H9 (cell line): Measurements from ENCODE around the gene WDR5. TPM values are rescaled to one million over a fixed set of nuclear protein-coding genes. Genes with fewer than 3 reads are reported as not detected.

ENCODE experiments used
- DNase-seq: peaks from one replicate; pipeline ENCODE4 v3.0.0-alpha.2; 2017
- H2AFZ ChIP-seq: one replicate; pipeline ENCODE4 v1.6.1; 2013; ENCODE audit warnings: mild to moderate bottlenecking, low read length, control low read depth, moderate library complexity
- H2AK5ac ChIP-seq: 2 replicates; pipeline ENCODE4 v1.6.1; 2013; ENCODE audit warnings: low read length, control low read depth, mixed read lengths; ENCODE audit not compliant: insufficient read length
- H2BK120ac ChIP-seq: one replicate; pipeline ENCODE4 v1.6.1; 2013; ENCODE audit warnings: low read depth, mild to moderate bottlenecking, low read length, control low read depth, inconsistent platforms; ENCODE audit not compliant: poor library complexity, severe bottlenecking
- H2BK12ac ChIP-seq: 2 replicates; pipeline ENCODE4 v1.6.1; 2013; ENCODE audit warnings: low read length, control low read depth, mixed read lengths, low read depth; ENCODE audit not compliant: insufficient read length
- H2BK15ac ChIP-seq: 2 replicates; pipeline ENCODE4 v1.6.1; 2013; ENCODE audit warnings: low read depth, low read length, control low read depth
- H2BK20ac ChIP-seq: one replicate; pipeline ENCODE4 v1.6.1; 2013; ENCODE audit warnings: low read depth, mild to moderate bottlenecking, low read length, control low read depth, inconsistent platforms; ENCODE audit not compliant: poor library complexity, severe bottlenecking
- H2BK5ac ChIP-seq: 2 replicates; pipeline ENCODE4 v1.6.1; 2013; ENCODE audit warnings: low read length, control low read depth, mixed read lengths; ENCODE audit not compliant: insufficient read length
- H3K14ac ChIP-seq: 2 replicates; pipeline ENCODE4 v1.6.1; 2013; ENCODE audit warnings: low read length, control low read depth; ENCODE audit not compliant: insufficient read depth
- H3K18ac ChIP-seq: 2 replicates; pipeline ENCODE4 v1.6.1; 2013; ENCODE audit warnings: low read depth, mild to moderate bottlenecking, mixed read lengths, low read length, control low read depth; ENCODE audit not compliant: insufficient read length
- H3K23ac ChIP-seq: 2 replicates; pipeline ENCODE4 v1.6.1; 2013; ENCODE audit warnings: low read length, control low read depth, mixed read lengths, low read depth; ENCODE audit not compliant: insufficient read length
- H3K23me2 ChIP-seq: 2 replicates; pipeline ENCODE4 v1.6.1; 2013; ENCODE audit warnings: low read depth, mild to moderate bottlenecking, mixed read lengths, low read length, control low read depth; ENCODE audit not compliant: insufficient read length, poor library complexity, severe bottlenecking
- H3K27ac ChIP-seq: 2 replicates; pipeline ENCODE4 v1.5.1; 2013; ENCODE audit warnings: low read length, control low read depth, mixed read lengths, low read depth; ENCODE audit not compliant: insufficient read length
- H3K27me3 ChIP-seq: 2 replicates; pipeline ENCODE4 v1.6.1; 2013; ENCODE audit warnings: low read length, control low read depth, inconsistent platforms; ENCODE audit not compliant: insufficient read depth
- H3K4ac ChIP-seq: 2 replicates; pipeline ENCODE4 v1.6.1; 2013; ENCODE audit warnings: low read depth, mild to moderate bottlenecking, control low read depth, inconsistent platforms, low read length, moderate library complexity
- H3K4me1 ChIP-seq: 2 replicates; pipeline ENCODE4 v1.6.1; 2013; ENCODE audit warnings: low read length, control low read depth, inconsistent platforms; ENCODE audit not compliant: insufficient read depth
- H3K4me2 ChIP-seq: 2 replicates; pipeline ENCODE4 v1.6.1; 2013; ENCODE audit warnings: low read length, control low read depth, mixed read lengths; ENCODE audit not compliant: insufficient read length, insufficient read depth
- H3K56ac ChIP-seq: 2 replicates; pipeline ENCODE4 v1.6.1; 2013; ENCODE audit warnings: low read depth, mild to moderate bottlenecking, mixed read lengths, low read length, control low read depth; ENCODE audit not compliant: insufficient read length
- H3K79me1 ChIP-seq: 2 replicates; pipeline ENCODE4 v1.6.1; 2013; ENCODE audit warnings: low read depth, mild to moderate bottlenecking, moderate library complexity, low read length, control low read depth, inconsistent platforms; ENCODE audit not compliant: insufficient read depth, poor library complexity, severe bottlenecking
- H3K79me2 ChIP-seq: 2 replicates; pipeline ENCODE4 v1.6.1; 2013; ENCODE audit warnings: low read length, control low read depth, inconsistent platforms; ENCODE audit not compliant: insufficient read depth
- H3K9ac ChIP-seq: 2 replicates; pipeline ENCODE4 v1.6.1; 2013; ENCODE audit warnings: low read length, control low read depth, mixed read lengths; ENCODE audit not compliant: insufficient read length; ENCODE audit errors: extremely low read depth
- H3K9me3 ChIP-seq: one replicate; pipeline ENCODE4 v1.6.1; 2013; ENCODE audit warnings: low read depth, low read length, inconsistent platforms; ENCODE audit not compliant: control insufficient read depth
- H3T11ph ChIP-seq: one replicate; pipeline ENCODE4 v1.6.1; 2013; ENCODE audit warnings: mild to moderate bottlenecking, low read length, control low read depth, inconsistent platforms
- H4K20me1 ChIP-seq: one replicate; pipeline ENCODE4 v1.6.1; 2013; ENCODE audit not compliant: control insufficient read depth, insufficient read length, insufficient read depth
- H4K5ac ChIP-seq: 2 replicates; pipeline ENCODE4 v1.6.1; 2013; ENCODE audit warnings: low read depth, mild to moderate bottlenecking, mixed read lengths, low read length, control low read depth; ENCODE audit not compliant: insufficient read length
- H4K8ac ChIP-seq: replicated peaks from 2 replicates; pipeline ENCODE4 v1.6.1; 2013; ENCODE audit warnings: low read length, control low read depth, mixed read lengths, low read depth; ENCODE audit not compliant: insufficient read length
- H4K91ac ChIP-seq: 2 replicates; pipeline ENCODE4 v1.6.1; 2013; ENCODE audit warnings: low read depth, mild to moderate bottlenecking, moderate library complexity, mixed read lengths, low read length, control low read depth; ENCODE audit not compliant: insufficient read length
- H3K27ac Mint-ChIP-seq, 3 experiments: 2 replicates in 2 of 3; 3 replicates in 1 of 3; pipeline ENCODE4 v1.8.0; 2020 to 2021; ENCODE audit warnings: mixed read lengths in 3 of 3, mild to moderate bottlenecking in 1 of 3, moderate library complexity in 1 of 3
- H3K27me3 Mint-ChIP-seq: 2 replicates; pipeline ENCODE4 v1.8.0; 2021; ENCODE audit warnings: low read depth, mild to moderate bottlenecking, moderate library complexity, mixed read lengths
- H3K36me3 Mint-ChIP-seq, 3 experiments: 2 replicates in 2 of 3; 3 replicates in 1 of 3; pipeline ENCODE4 v1.8.0; 2020 to 2021; ENCODE audit warnings: low read depth in 3 of 3, mixed read lengths in 3 of 3; ENCODE audit not compliant: insufficient read depth in 1 of 3
- H3K4me1 Mint-ChIP-seq, 2 experiments: 2 replicates each; pipeline ENCODE4 v1.8.0; 2020; ENCODE audit warnings: mixed read lengths in 2 of 2
- H3K4me3 Mint-ChIP-seq, 2 experiments: 2 replicates in 1 of 2; 3 replicates in 1 of 2; pipeline ENCODE4 v1.8.0; 2020 to 2021; ENCODE audit warnings: mild to moderate bottlenecking in 2 of 2, mixed read lengths in 2 of 2, moderate library complexity in 1 of 2
- H3K9me3 Mint-ChIP-seq, 2 experiments: 2 replicates in 1 of 2; 3 replicates in 1 of 2; pipeline ENCODE4 v1.8.0; 2020; ENCODE audit warnings: mild to moderate bottlenecking in 2 of 2, mixed read lengths in 2 of 2, moderate library complexity in 1 of 2
- WGBS: extraction: QIAGEN DNeasy Blood & Tissue Kit; methylation state at CpG from one replicate; pipeline ENCODE4 v1.1.7; 2013; ENCODE audit warnings: missing lambda C conversion rate, low lambda C conversion rate, mixed read lengths; ENCODE audit not compliant: insufficient read length; ENCODE audit errors: extremely low coverage; 5-methylcytosine and 5-hydroxymethylcytosine counted together
- total RNA-seq: library from RNA; stranded (reverse); gene quantifications from 2 replicates; pipeline ENCODE4 v1.2.1, GENCODE V29; 2021
- TF ChIP-seq, protein P1 (sequence below): fragments of 200-600 bp; sonication (generic); conservative IDR thresholded peaks from 3 replicates; pipeline ENCODE4 v1.8.0; 2021; ENCODE audit warnings: antibody characterized with exemption, mild to moderate bottlenecking

Gene WDR5
- total RNA-seq, 1 experiment from 2014 or later = 72.3 TPM

- no peak for DNase-seq
- H3K27me3 ChIP-seq = no peaks in the 10 kb centered on the region
- no peak overlapping the region for H3K27ac ChIP-seq
- peaks cover 7% of the 10 kb centered on the region for H3K9me3 ChIP-seq
- no peak overlapping the region for H3K4me2 ChIP-seq
- WGBS = no CpG with 5 or more reads among the region's 4 CpGs
- no peak overlapping the region for H4K5ac ChIP-seq
- no peak overlapping the region for H2BK20ac ChIP-seq
- H4K91ac ChIP-seq = no peak overlapping the region
- Mint-ChIP-seq H3K27me3 (peaks cover 13% of the 10 kb centered on the region), H3K4me3 (no peak overlapping the region), H3K4me1 (peaks cover 7 to 13% of the 10 kb centered on the region in 2 experiments), H3K27ac (no peak overlapping the region), H3K9me3 (peaks cover 12 to 22% of the 10 kb centered on the region in 2 experiments), H3K36me3 (peaks cover 1 to 8% (median 2%) of the 10 kb centered on the region in 3 experiments; a peak in 4 of 7 replicates)
- H3K79me2 ChIP-seq = no peaks in the 10 kb centered on the region
- no peak overlapping the region for H3K14ac ChIP-seq
- no peaks in the 10 kb centered on the region for H3K4me1 ChIP-seq
- H3K4ac ChIP-seq = no peak overlapping the region
- no peak overlapping the region for H2BK5ac ChIP-seq
- TF ChIP-seq, protein P1, sequence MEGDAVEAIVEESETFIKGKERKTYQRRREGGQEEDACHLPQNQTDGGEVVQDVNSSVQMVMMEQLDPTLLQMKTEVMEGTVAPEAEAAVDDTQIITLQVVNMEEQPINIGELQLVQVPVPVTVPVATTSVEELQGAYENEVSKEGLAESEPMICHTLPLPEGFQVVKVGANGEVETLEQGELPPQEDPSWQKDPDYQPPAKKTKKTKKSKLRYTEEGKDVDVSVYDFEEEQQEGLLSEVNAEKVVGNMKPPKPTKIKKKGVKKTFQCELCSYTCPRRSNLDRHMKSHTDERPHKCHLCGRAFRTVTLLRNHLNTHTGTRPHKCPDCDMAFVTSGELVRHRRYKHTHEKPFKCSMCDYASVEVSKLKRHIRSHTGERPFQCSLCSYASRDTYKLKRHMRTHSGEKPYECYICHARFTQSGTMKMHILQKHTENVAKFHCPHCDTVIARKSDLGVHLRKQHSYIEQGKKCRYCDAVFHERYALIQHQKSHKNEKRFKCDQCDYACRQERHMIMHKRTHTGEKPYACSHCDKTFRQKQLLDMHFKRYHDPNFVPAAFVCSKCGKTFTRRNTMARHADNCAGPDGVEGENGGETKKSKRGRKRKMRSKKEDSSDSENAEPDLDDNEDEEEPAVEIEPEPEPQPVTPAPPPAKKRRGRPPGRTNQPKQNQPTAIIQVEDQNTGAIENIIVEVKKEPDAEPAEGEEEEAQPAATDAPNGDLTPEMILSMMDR = no peak
- H3K18ac ChIP-seq = no peak overlapping the region
- H4K8ac ChIP-seq = no peak overlapping the region
- H2AK5ac ChIP-seq = no peak overlapping the region
- no peak overlapping the region for H3T11ph ChIP-seq
- H2BK15ac ChIP-seq = no peak overlapping the region
- H3K23me2 ChIP-seq = no peaks in the 10 kb centered on the region
- H3K79me1 ChIP-seq = no peaks in the 10 kb centered on the region
- H3K9ac ChIP-seq = no peak overlapping the region
- H2BK12ac ChIP-seq = no peak overlapping the region
- H3K23ac ChIP-seq = no peak overlapping the region
- H2BK120ac ChIP-seq = no peak overlapping the region
- H4K20me1 ChIP-seq = no peaks in the 10 kb centered on the region
- no peak overlapping the region for H3K56ac ChIP-seq
- H2AFZ ChIP-seq = no peak overlapping the region
These were observed 45.9 kb upstream of the WDR5 start for GRCh38 chr9:134089972-134090371.
